HepG2 (cell line): ENCODE results near the gene ADAR. TPM values are rescaled to one million over a fixed set of nuclear protein-coding genes. Genes with fewer than 3 reads are reported as not detected.

Experiments
- EED ChIP-seq: sonication (generic); formaldehyde crosslinking; IDR thresholded peaks from 2 replicates; pipeline ENCODE4 v1.5.0; 2020; ENCODE audit warnings: mild to moderate bottlenecking, missing genetic modification reagents
- ELF1 ChIP-seq: sonication (generic); formaldehyde crosslinking; IDR thresholded peaks from 2 replicates; pipeline ENCODE4 v1.4.0; 2020; ENCODE audit warnings: missing genetic modification reagents
- GABPA ChIP-seq, 2 experiments: IDR thresholded peaks; 2 replicates each; pipeline ENCODE4 v1.6.1; 2011 to 2016; ENCODE audit warnings: low read depth in 2 of 2, low read length in 1 of 2, missing biosample characterization in 1 of 2, missing genetic modification characterization in 1 of 2
- GATAD2A ChIP-seq: IDR thresholded peaks from 2 replicates; pipeline ENCODE4 v1.6.1; 2016
- HNF4A ChIP-seq: sonication (generic); formaldehyde crosslinking; IDR thresholded peaks from 2 replicates; pipeline ENCODE4 v1.4.0; 2020; ENCODE audit warnings: missing genetic modification reagents
- HNRNPH1 ChIP-seq: fragments of 200-400 bp; formaldehyde crosslinking; optimal IDR thresholded peaks from 2 replicates; pipeline ENCODE3; 2017; ENCODE audit warnings: mild to moderate bottlenecking, low read depth, low read length
- NFRKB ChIP-seq: fragments of 450-650 bp; IDR thresholded peaks from 2 replicates; pipeline ENCODE4 v1.6.1; 2017
- NR2F6 ChIP-seq, 2 experiments: IDR thresholded peaks; 2 replicates each; pipeline ENCODE4 v1.6.1; 2016; ENCODE audit warnings: antibody characterized with exemption in 1 of 2, mild to moderate bottlenecking in 1 of 2
- PITX1 ChIP-seq: sonication (generic); formaldehyde crosslinking; IDR thresholded peaks from 2 replicates; pipeline ENCODE4 v1.5.1; 2020; ENCODE audit warnings: mild to moderate bottlenecking, missing genetic modification reagents
- SMAD1 ChIP-seq: sonication (generic); formaldehyde crosslinking; IDR thresholded peaks from 2 replicates; pipeline ENCODE4 v1.4.0; 2020; ENCODE audit warnings: missing genetic modification reagents, low read depth, mild to moderate bottlenecking, borderline replicate concordance
- SPEN ChIP-seq: sonication (generic); formaldehyde crosslinking; IDR thresholded peaks from 2 replicates; pipeline ENCODE4 v1.5.1; 2020; ENCODE audit warnings: low read depth, mild to moderate bottlenecking, missing genetic modification reagents
- SRSF1 ChIP-seq: fragments of 200-400 bp; formaldehyde crosslinking; optimal IDR thresholded peaks from 2 replicates; pipeline ENCODE3; 2017; ENCODE audit warnings: mild to moderate bottlenecking, low read depth, low read length, moderate library complexity
- SUZ12 ChIP-seq: fragments of 150-350 bp; IDR thresholded peaks from 2 replicates; pipeline ENCODE4 v1.6.1; 2014; ENCODE audit warnings: low read depth, low read length
- TCF12 ChIP-seq, 2 experiments: fragments of 450-650 bp in 1 of 2; sonication (generic) in 1 of 2; formaldehyde crosslinking in 1 of 2; IDR thresholded peaks; 2 replicates each; pipeline versions ENCODE4 v1.6.1 to v1.8.0; 2017 to 2022; ENCODE audit warnings: antibody characterized with exemption in 1 of 2, mild to moderate bottlenecking in 1 of 2, missing genetic modification reagents in 1 of 2, moderate library complexity in 1 of 2
- THAP11 ChIP-seq: IDR thresholded peaks from 2 replicates; pipeline ENCODE4 v1.6.1; 2016; ENCODE audit warnings: missing biosample characterization, missing genetic modification reagents
- XRCC5 ChIP-seq: fragments of 200-400 bp; formaldehyde crosslinking; optimal IDR thresholded peaks from 2 replicates; pipeline ENCODE3; 2017; ENCODE audit warnings: mild to moderate bottlenecking, low read length
- ZBTB20 ChIP-seq: sonication (generic); formaldehyde crosslinking; IDR thresholded peaks from 2 replicates; pipeline ENCODE4 v1.8.1; 2023; ENCODE audit warnings: missing genetic modification reagents, low read depth, mild to moderate bottlenecking, borderline replicate concordance
- ZFP90 ChIP-seq: sonication (generic); formaldehyde crosslinking; IDR thresholded peaks from 2 replicates; pipeline ENCODE4 v1.8.0; 2022; ENCODE audit warnings: missing genetic modification reagents, mild to moderate bottlenecking, inconsistent platforms, borderline replicate concordance
- ZKSCAN8 ChIP-seq: IDR thresholded peaks from 2 replicates; pipeline ENCODE4 v1.6.1; 2016; ENCODE audit warnings: borderline replicate concordance, missing genetic modification reagents, missing compliant biosample characterization
- ZNF263 ChIP-seq: sonication (generic); formaldehyde crosslinking; IDR thresholded peaks from 2 replicates; pipeline ENCODE4 v1.4.0; 2020; ENCODE audit warnings: missing genetic modification reagents
- ZNF296 ChIP-seq: sonication (generic); formaldehyde crosslinking; conservative IDR thresholded peaks from 2 replicates; pipeline ENCODE4 v1.5.0; 2020; ENCODE audit warnings: mild to moderate bottlenecking, missing genetic modification reagents
- polyA plus RNA-seq, 8 experiments: library from polyadenylated mRNA; depleted of rRNA in 3 of 8; stranded (reverse) in 7 of 8; unstranded in 1 of 8; fragments of >200 nt; fragmentation: Illumina TruSeq in 4 of 8; extraction: Trizol in 4 of 8; gene quantifications; 2 replicates each; pipeline versions ENCODE4 v1.2.1 to v1.2.3, GENCODE V29; 2011 to 2016; ENCODE audit warnings: low read depth in 4 of 8, missing spikeins in 1 of 8, mixed read lengths in 1 of 8; ENCODE audit not compliant: insufficient read depth in 1 of 8
- total RNA-seq, 5 experiments: library from RNA; depleted of rRNA; stranded (reverse); fragments of >200 nt; fragmentation: Illumina TruSeq; extraction: Trizol; gene quantifications; 2 replicates each; pipeline ENCODE4 v1.2.3, GENCODE V29; 2016; ENCODE audit warnings: low read depth in 1 of 5
- TF ChIP-seq, protein P1 (sequence below): sonication (generic); formaldehyde crosslinking; IDR thresholded peaks from 2 replicates; pipeline ENCODE4 v1.5.0; 2020; ENCODE audit warnings: mild to moderate bottlenecking, missing genetic modification reagents, moderate library complexity
- TF ChIP-seq, protein P2 (sequence below): sonication (generic); formaldehyde crosslinking; IDR thresholded peaks from 2 replicates; pipeline ENCODE4 v1.5.0; 2020; ENCODE audit warnings: missing genetic modification reagents
- TF ChIP-seq, protein P3 (sequence below), 2 experiments: sonication (generic) in 1 of 2; formaldehyde crosslinking in 1 of 2; IDR thresholded peaks; 2 replicates each; pipeline versions ENCODE4 v1.4.0 to v1.6.1; 2018 to 2020; ENCODE audit warnings: missing genetic modification reagents in 2 of 2, borderline replicate concordance in 1 of 2, low read depth in 1 of 2, mild to moderate bottlenecking in 1 of 2, missing biosample characterization in 1 of 2

The ADAR gene
- total and polyA plus RNA-seq, 2 of the 13 experiments (the other 11 are each of a cell fraction or from before 2014, with no cell fraction given): 70.8 to 86.2 TPM

- TF ChIP-seq HNRNPH1 (no peak), NR2F6 (IDR thresholded peaks at IDR 0.05) (no peak), NR2F6 (CRISPR knock-in tag; IDR thresholded peaks at IDR 0.05) (peak; percentile 22; the same call in 1 of the 2 replicates), PITX1 (CRISPR knock-in tag) (0 out of 2 replicates have a peak, but pooled peaks have one; percentile 15), THAP11 (CRISPR knock-in tag) (no peak), NFRKB (no peak), SMAD1 (CRISPR knock-in tag) (no peak), ZKSCAN8 (CRISPR knock-in tag) (no peak), SPEN (CRISPR knock-in tag) (0 out of 2 replicates have a peak, but pooled peaks have one; percentile 45), ZBTB20 (CRISPR knock-in tag) (0 out of 2 replicates have a peak, but pooled peaks have one; percentile 54), SRSF1 (no peak), GABPA (IDR thresholded peaks at IDR 0.05; ENCODE audit: low read depth, low read length) (no peak), GABPA (CRISPR knock-in tag; IDR thresholded peaks at IDR 0.05; ENCODE audit: low read depth) (peak; percentile 29; the same call in 1 of the 2 replicates), HNF4A (peak; percentile 65), ELF1 (CRISPR knock-in tag) (0 out of 2 replicates have a peak, but pooled peaks have one; percentile 23), TCF12 (IDR thresholded peaks at IDR 0.05) (no peak), TCF12 (CRISPR knock-in tag; IDR thresholded peaks at IDR 0.05) (no peak), GATAD2A (peak; percentile 17; the same call in 1 of the 2 replicates), ZNF263 (CRISPR knock-in tag) (no peak), EED (no peak), SUZ12 (no peak), ZFP90 (CRISPR knock-in tag) (no peak), ZNF296 (no peak), XRCC5 (peak; percentile 24)
- TF ChIP-seq, protein P1, sequence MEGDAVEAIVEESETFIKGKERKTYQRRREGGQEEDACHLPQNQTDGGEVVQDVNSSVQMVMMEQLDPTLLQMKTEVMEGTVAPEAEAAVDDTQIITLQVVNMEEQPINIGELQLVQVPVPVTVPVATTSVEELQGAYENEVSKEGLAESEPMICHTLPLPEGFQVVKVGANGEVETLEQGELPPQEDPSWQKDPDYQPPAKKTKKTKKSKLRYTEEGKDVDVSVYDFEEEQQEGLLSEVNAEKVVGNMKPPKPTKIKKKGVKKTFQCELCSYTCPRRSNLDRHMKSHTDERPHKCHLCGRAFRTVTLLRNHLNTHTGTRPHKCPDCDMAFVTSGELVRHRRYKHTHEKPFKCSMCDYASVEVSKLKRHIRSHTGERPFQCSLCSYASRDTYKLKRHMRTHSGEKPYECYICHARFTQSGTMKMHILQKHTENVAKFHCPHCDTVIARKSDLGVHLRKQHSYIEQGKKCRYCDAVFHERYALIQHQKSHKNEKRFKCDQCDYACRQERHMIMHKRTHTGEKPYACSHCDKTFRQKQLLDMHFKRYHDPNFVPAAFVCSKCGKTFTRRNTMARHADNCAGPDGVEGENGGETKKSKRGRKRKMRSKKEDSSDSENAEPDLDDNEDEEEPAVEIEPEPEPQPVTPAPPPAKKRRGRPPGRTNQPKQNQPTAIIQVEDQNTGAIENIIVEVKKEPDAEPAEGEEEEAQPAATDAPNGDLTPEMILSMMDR: peak; percentile 88
- TF ChIP-seq, protein P2, sequence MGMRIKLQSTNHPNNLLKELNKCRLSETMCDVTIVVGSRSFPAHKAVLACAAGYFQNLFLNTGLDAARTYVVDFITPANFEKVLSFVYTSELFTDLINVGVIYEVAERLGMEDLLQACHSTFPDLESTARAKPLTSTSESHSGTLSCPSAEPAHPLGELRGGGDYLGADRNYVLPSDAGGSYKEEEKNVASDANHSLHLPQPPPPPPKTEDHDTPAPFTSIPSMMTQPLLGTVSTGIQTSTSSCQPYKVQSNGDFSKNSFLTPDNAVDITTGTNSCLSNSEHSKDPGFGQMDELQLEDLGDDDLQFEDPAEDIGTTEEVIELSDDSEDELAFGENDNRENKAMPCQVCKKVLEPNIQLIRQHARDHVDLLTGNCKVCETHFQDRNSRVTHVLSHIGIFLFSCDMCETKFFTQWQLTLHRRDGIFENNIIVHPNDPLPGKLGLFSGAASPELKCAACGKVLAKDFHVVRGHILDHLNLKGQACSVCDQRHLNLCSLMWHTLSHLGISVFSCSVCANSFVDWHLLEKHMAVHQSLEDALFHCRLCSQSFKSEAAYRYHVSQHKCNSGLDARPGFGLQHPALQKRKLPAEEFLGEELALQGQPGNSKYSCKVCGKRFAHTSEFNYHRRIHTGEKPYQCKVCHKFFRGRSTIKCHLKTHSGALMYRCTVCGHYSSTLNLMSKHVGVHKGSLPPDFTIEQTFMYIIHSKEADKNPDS: no peak
- TF ChIP-seq, protein P3, sequence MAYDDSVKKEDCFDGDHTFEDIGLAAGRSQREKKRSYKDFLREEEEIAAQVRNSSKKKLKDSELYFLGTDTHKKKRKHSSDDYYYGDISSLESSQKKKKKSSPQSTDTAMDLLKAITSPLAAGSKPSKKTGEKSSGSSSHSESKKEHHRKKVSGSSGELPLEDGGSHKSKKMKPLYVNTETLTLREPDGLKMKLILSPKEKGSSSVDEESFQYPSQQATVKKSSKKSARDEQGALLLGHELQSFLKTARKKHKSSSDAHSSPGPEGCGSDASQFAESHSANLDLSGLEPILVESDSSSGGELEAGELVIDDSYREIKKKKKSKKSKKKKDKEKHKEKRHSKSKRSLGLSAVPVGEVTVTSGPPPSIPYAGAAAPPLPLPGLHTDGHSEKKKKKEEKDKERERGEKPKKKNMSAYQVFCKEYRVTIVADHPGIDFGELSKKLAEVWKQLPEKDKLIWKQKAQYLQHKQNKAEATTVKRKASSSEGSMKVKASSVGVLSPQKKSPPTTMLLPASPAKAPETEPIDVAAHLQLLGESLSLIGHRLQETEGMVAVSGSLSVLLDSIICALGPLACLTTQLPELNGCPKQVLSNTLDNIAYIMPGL (CRISPR knock-in tag; IDR thresholded peaks at IDR 0.05; ENCODE audit: borderline replicate concordance in 1 of 2, low read depth in 1 of 2): 0 out of 4 replicates have a peak, but pooled peaks of 1 of the 2 experiments have one; percentile 26
These were observed 61.5 kb downstream of the ADAR start (continued) for GRCh38 chr1:154546264-154547063.
